H9 (cell line): ENCODE data around the gene MORC2. TPM values are rescaled to one million over a fixed set of nuclear protein-coding genes. Genes with fewer than 3 reads are reported as not detected.

Experiments used
- DNase-seq: peaks from one replicate; pipeline ENCODE4 v3.0.0-alpha.2; 2017
- H2AFZ ChIP-seq: one replicate; pipeline ENCODE4 v1.6.1; 2013; ENCODE audit warnings: mild to moderate bottlenecking, low read length, control low read depth, moderate library complexity
- H2AK5ac ChIP-seq: 2 replicates; pipeline ENCODE4 v1.6.1; 2013; ENCODE audit warnings: low read length, control low read depth, mixed read lengths; ENCODE audit not compliant: insufficient read length
- H2BK120ac ChIP-seq: one replicate; pipeline ENCODE4 v1.6.1; 2013; ENCODE audit warnings: low read depth, mild to moderate bottlenecking, low read length, control low read depth, inconsistent platforms; ENCODE audit not compliant: poor library complexity, severe bottlenecking
- H2BK12ac ChIP-seq: 2 replicates; pipeline ENCODE4 v1.6.1; 2013; ENCODE audit warnings: low read length, control low read depth, mixed read lengths, low read depth; ENCODE audit not compliant: insufficient read length
- H2BK15ac ChIP-seq: 2 replicates; pipeline ENCODE4 v1.6.1; 2013; ENCODE audit warnings: low read depth, low read length, control low read depth
- H2BK20ac ChIP-seq: one replicate; pipeline ENCODE4 v1.6.1; 2013; ENCODE audit warnings: low read depth, mild to moderate bottlenecking, low read length, control low read depth, inconsistent platforms; ENCODE audit not compliant: poor library complexity, severe bottlenecking
- H2BK5ac ChIP-seq: 2 replicates; pipeline ENCODE4 v1.6.1; 2013; ENCODE audit warnings: low read length, control low read depth, mixed read lengths; ENCODE audit not compliant: insufficient read length
- H3K14ac ChIP-seq: 2 replicates; pipeline ENCODE4 v1.6.1; 2013; ENCODE audit warnings: low read length, control low read depth; ENCODE audit not compliant: insufficient read depth
- H3K18ac ChIP-seq: 2 replicates; pipeline ENCODE4 v1.6.1; 2013; ENCODE audit warnings: low read depth, mild to moderate bottlenecking, mixed read lengths, low read length, control low read depth; ENCODE audit not compliant: insufficient read length
- H3K23ac ChIP-seq: 2 replicates; pipeline ENCODE4 v1.6.1; 2013; ENCODE audit warnings: low read length, control low read depth, mixed read lengths, low read depth; ENCODE audit not compliant: insufficient read length
- H3K23me2 ChIP-seq: 2 replicates; pipeline ENCODE4 v1.6.1; 2013; ENCODE audit warnings: low read depth, mild to moderate bottlenecking, mixed read lengths, low read length, control low read depth; ENCODE audit not compliant: insufficient read length, poor library complexity, severe bottlenecking
- H3K27ac ChIP-seq: 2 replicates; pipeline ENCODE4 v1.5.1; 2013; ENCODE audit warnings: low read length, control low read depth, mixed read lengths, low read depth; ENCODE audit not compliant: insufficient read length
- H3K27me3 ChIP-seq: 2 replicates; pipeline ENCODE4 v1.6.1; 2013; ENCODE audit warnings: low read length, control low read depth, inconsistent platforms; ENCODE audit not compliant: insufficient read depth
- H3K4ac ChIP-seq: 2 replicates; pipeline ENCODE4 v1.6.1; 2013; ENCODE audit warnings: low read depth, mild to moderate bottlenecking, control low read depth, inconsistent platforms, low read length, moderate library complexity
- H3K4me1 ChIP-seq: 2 replicates; pipeline ENCODE4 v1.6.1; 2013; ENCODE audit warnings: low read length, control low read depth, inconsistent platforms; ENCODE audit not compliant: insufficient read depth
- H3K4me2 ChIP-seq: 2 replicates; pipeline ENCODE4 v1.6.1; 2013; ENCODE audit warnings: low read length, control low read depth, mixed read lengths; ENCODE audit not compliant: insufficient read length, insufficient read depth
- H3K56ac ChIP-seq: 2 replicates; pipeline ENCODE4 v1.6.1; 2013; ENCODE audit warnings: low read depth, mild to moderate bottlenecking, mixed read lengths, low read length, control low read depth; ENCODE audit not compliant: insufficient read length
- H3K79me1 ChIP-seq: 2 replicates; pipeline ENCODE4 v1.6.1; 2013; ENCODE audit warnings: low read depth, mild to moderate bottlenecking, moderate library complexity, low read length, control low read depth, inconsistent platforms; ENCODE audit not compliant: insufficient read depth, poor library complexity, severe bottlenecking
- H3K79me2 ChIP-seq: 2 replicates; pipeline ENCODE4 v1.6.1; 2013; ENCODE audit warnings: low read length, control low read depth, inconsistent platforms; ENCODE audit not compliant: insufficient read depth
- H3K9ac ChIP-seq: 2 replicates; pipeline ENCODE4 v1.6.1; 2013; ENCODE audit warnings: low read length, control low read depth, mixed read lengths; ENCODE audit not compliant: insufficient read length; ENCODE audit errors: extremely low read depth
- H3K9me3 ChIP-seq: one replicate; pipeline ENCODE4 v1.6.1; 2013; ENCODE audit warnings: low read depth, low read length, inconsistent platforms; ENCODE audit not compliant: control insufficient read depth
- H3T11ph ChIP-seq: one replicate; pipeline ENCODE4 v1.6.1; 2013; ENCODE audit warnings: mild to moderate bottlenecking, low read length, control low read depth, inconsistent platforms
- H4K20me1 ChIP-seq: one replicate; pipeline ENCODE4 v1.6.1; 2013; ENCODE audit not compliant: control insufficient read depth, insufficient read length, insufficient read depth
- H4K5ac ChIP-seq: 2 replicates; pipeline ENCODE4 v1.6.1; 2013; ENCODE audit warnings: low read depth, mild to moderate bottlenecking, mixed read lengths, low read length, control low read depth; ENCODE audit not compliant: insufficient read length
- H4K8ac ChIP-seq: replicated peaks from 2 replicates; pipeline ENCODE4 v1.6.1; 2013; ENCODE audit warnings: low read length, control low read depth, mixed read lengths, low read depth; ENCODE audit not compliant: insufficient read length
- H4K91ac ChIP-seq: 2 replicates; pipeline ENCODE4 v1.6.1; 2013; ENCODE audit warnings: low read depth, mild to moderate bottlenecking, moderate library complexity, mixed read lengths, low read length, control low read depth; ENCODE audit not compliant: insufficient read length
- H3K27ac Mint-ChIP-seq, 3 experiments: 2 replicates in 2 of 3; 3 replicates in 1 of 3; pipeline ENCODE4 v1.8.0; 2020 to 2021; ENCODE audit warnings: mixed read lengths in 3 of 3, mild to moderate bottlenecking in 1 of 3, moderate library complexity in 1 of 3
- H3K27me3 Mint-ChIP-seq: 2 replicates; pipeline ENCODE4 v1.8.0; 2021; ENCODE audit warnings: low read depth, mild to moderate bottlenecking, moderate library complexity, mixed read lengths
- H3K36me3 Mint-ChIP-seq, 3 experiments: 2 replicates in 2 of 3; 3 replicates in 1 of 3; pipeline ENCODE4 v1.8.0; 2020 to 2021; ENCODE audit warnings: low read depth in 3 of 3, mixed read lengths in 3 of 3; ENCODE audit not compliant: insufficient read depth in 1 of 3
- H3K4me1 Mint-ChIP-seq, 2 experiments: 2 replicates each; pipeline ENCODE4 v1.8.0; 2020; ENCODE audit warnings: mixed read lengths in 2 of 2
- H3K4me3 Mint-ChIP-seq, 2 experiments: 2 replicates in 1 of 2; 3 replicates in 1 of 2; pipeline ENCODE4 v1.8.0; 2020 to 2021; ENCODE audit warnings: mild to moderate bottlenecking in 2 of 2, mixed read lengths in 2 of 2, moderate library complexity in 1 of 2
- H3K9me3 Mint-ChIP-seq, 2 experiments: 2 replicates in 1 of 2; 3 replicates in 1 of 2; pipeline ENCODE4 v1.8.0; 2020; ENCODE audit warnings: mild to moderate bottlenecking in 2 of 2, mixed read lengths in 2 of 2, moderate library complexity in 1 of 2
- CTCF ChIP-seq: fragments of 200-600 bp; sonication (generic); conservative IDR thresholded peaks from 3 replicates; pipeline ENCODE4 v1.8.0; 2021; ENCODE audit warnings: antibody characterized with exemption, mild to moderate bottlenecking
- WGBS: extraction: QIAGEN DNeasy Blood & Tissue Kit; methylation state at CpG from one replicate; pipeline ENCODE4 v1.1.7; 2013; ENCODE audit warnings: missing lambda C conversion rate, low lambda C conversion rate, mixed read lengths; ENCODE audit not compliant: insufficient read length; ENCODE audit errors: extremely low coverage; 5-methylcytosine and 5-hydroxymethylcytosine counted together
- total RNA-seq: library from RNA; stranded (reverse); gene quantifications from 2 replicates; pipeline ENCODE4 v1.2.1, GENCODE V29; 2021

The MORC2 gene
- total RNA-seq, 1 experiment from 2014 or later: 37.4 TPM

DNA sequence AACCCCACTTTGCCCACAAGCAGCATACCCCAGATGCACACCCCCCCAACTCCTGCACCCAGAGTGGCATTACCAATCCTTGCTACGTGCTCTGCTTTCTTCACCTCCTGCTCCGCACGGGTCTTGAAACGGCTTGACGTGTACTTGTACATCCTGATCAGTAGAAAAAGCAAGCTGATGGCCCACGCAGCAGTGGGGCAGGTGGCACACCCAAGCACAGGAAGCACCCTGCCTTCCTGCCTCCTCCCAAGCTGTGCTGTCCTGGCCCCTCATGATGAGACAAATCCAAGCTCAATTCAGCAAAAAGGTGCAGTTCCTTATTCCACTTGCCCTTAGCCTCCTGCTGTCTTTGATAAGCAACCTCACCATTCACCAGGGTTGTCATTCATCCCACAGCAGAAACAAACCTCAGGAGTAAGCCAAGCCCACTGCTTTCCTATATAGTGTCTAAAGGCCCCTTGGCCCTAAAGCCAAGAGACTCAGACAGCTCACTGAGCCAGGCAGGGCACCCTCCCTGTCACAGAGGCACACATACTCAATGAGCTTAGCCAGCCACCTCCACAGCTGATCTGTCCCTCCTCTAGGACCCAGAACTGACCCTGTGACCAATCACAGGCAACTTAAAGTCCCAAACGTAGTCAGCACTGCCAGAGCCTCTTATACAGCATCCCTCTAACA lies 27.8 kb downstream of the MORC2 start:
- no peak for TF ChIP-seq CTCF
- Histone ChIP-seq H4K91ac (no peak overlapping the region), H4K20me1 (no peaks in the 10 kb centered on the region), H4K8ac (no peak overlapping the region), H3K27ac (no peak overlapping the region), H2AFZ (no peak overlapping the region), H2BK20ac (no peak overlapping the region), H2BK5ac (no peak overlapping the region), H2BK12ac (no peak overlapping the region), H2BK120ac (no peak overlapping the region), H3K79me1 (no peaks in the 10 kb centered on the region), H2AK5ac (no peak overlapping the region), H3K14ac (no peak overlapping the region), H2BK15ac (no peak overlapping the region), H3K23me2 (no peaks in the 10 kb centered on the region), H3K23ac (no peak overlapping the region), H3K27me3 (no peaks in the 10 kb centered on the region), H3K9ac (no peak overlapping the region), H3K9me3 (no peaks in the 10 kb centered on the region), H3K4ac (no peak overlapping the region), H3K79me2 (no peaks in the 10 kb centered on the region), H4K5ac (no peak overlapping the region), H3K4me2 (no peak overlapping the region), H3K18ac (no peak overlapping the region), H3K4me1 (no peaks in the 10 kb centered on the region), H3T11ph (no peak overlapping the region), H3K56ac (no peak overlapping the region)
- H3K4me1 Mint-ChIP-seq: no peaks in the 10 kb centered on the region
- DNase-seq: no peak
- no peak overlapping the region; a peak in 1 of 7 replicates for H3K27ac Mint-ChIP-seq
- no peaks in the 10 kb centered on the region for H3K27me3 Mint-ChIP-seq
- no peak overlapping the region for H3K4me3 Mint-ChIP-seq
- no CpG with 5 or more reads among the region's 7 CpGs for WGBS
- no peaks in the 10 kb centered on the region for H3K9me3 Mint-ChIP-seq
- H3K36me3 Mint-ChIP-seq: peaks cover 68 to 94% (median 86%) of the 10 kb centered on the region in 3 experiments
